SKM-1 treated with dmso at 0.1 percent for 144 hours (cell line): Measurements from ENCODE around the gene MYLK.

Experiments used
- DNase-seq: peaks from one replicate; lab custom pipeline; 2025; ENCODE audit not compliant: unreplicated experiment; lab: John Stamatoyannopoulos, UW

Gene MYLK

DNA sequence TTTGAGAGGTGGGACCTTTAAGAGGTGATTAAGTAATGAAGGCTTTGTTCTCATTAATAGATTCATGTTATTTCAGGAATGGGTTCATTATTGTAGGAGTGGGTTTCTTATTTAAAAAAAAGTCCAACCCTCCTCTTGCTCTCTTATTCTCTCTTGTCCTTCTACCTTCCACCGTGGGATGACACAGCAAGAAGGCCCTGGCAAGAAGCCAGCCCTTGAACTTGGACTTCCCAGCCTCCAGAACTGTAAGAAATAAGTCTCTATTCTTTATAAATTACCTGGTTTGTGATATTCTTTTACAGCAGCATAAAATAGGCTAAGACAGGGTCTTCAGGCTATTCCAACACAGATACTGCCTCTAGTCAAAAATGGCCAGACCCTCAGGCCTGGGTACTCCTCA, 62.2 kb downstream of the MYLK start:
- DNase-seq, result no peak

DNA sequence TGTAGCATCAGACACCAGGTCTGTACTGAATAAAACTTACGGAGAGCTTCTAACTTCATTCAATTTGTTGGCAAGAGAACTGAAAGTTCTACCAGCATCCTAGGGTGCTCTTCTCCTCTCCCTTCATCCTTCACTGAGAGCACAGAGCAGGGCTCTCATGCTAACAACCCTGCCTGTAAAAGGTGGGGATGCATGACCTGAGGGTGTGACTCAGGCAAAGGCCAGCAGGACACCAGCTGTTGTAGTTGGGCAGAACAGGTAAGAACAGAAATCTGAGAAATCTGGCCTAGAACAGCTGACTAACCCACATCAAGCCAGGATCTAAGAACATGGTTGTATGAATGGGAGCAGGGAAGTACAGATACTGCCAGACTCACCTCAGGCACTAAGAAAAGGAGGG, 64.2 kb downstream of the MYLK start:
- no peak for DNase-seq

DNA sequence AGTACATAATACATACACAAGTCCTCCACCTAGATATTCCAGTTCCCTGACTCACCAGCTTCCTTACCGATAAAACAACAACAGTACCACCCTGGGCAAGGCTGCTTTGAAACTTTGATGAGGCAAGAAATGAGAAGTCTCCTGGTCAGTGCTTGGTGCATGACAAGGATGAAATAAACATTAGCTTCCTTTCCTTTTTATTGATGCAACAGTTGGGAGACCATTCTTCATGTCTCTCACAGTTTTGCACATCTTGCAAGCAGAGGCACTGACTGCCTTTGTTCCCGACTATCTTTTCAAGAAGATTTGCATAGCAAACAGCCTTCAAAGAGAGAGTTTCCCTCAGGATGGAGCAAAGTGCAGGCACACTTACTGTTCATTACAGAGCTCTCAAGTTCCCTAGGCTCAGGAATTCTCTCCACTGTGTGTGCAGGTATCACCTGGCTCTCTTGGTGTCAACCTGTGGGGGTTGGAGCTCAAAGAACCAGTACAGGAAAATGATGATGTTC, 65.2 kb downstream of the MYLK start:
- no peak for DNase-seq

DNA sequence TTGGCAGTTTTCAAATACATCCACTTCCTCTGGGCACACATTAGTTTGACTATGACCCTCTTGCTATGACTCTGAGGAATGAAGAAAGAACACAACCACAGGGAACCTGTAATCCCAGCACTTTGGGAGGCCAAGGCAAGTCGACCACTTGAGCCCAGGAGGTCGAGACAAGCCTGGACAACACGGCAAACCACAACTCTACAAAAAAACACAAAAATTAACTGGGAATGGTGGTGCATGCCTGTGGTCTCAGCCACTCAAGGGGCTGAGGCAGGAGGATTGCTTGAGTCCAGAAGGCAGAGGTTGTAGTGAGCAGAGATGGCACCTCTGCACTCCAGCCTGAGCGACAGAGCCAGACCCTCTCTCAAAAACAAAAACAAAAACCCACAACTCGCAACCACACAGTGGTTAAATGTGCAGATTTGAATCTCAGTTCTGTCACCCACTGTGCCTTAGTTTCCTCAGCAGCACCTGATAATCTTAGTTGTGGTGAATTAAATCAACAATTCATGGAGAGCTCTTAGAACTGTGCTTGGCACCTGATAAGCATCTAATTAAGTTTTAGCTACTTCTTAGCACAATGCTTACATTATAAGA, 65.7 kb downstream of the MYLK start:
- no peak for DNase-seq

DNA sequence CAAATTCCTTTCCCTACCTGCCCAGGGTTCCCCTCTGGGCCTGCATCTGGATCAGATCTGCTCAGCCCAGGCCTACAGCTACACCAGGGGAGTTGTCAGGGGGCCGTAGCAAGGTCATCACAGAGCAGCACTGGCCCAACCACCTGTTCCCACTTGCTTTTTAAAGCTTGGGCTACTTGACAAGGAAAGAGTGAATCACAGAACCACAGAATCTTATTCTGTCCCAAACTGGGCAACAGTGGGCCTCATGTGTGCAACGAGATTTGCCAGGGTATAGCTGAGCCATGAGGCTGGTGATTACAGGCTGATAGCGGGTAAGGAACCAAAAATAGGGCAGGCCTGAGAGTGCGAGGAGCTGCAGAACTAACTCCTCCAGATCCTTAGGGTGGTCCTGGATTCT, 66.7 kb downstream of the MYLK start:
- DNase-seq, result no peak

DNA sequence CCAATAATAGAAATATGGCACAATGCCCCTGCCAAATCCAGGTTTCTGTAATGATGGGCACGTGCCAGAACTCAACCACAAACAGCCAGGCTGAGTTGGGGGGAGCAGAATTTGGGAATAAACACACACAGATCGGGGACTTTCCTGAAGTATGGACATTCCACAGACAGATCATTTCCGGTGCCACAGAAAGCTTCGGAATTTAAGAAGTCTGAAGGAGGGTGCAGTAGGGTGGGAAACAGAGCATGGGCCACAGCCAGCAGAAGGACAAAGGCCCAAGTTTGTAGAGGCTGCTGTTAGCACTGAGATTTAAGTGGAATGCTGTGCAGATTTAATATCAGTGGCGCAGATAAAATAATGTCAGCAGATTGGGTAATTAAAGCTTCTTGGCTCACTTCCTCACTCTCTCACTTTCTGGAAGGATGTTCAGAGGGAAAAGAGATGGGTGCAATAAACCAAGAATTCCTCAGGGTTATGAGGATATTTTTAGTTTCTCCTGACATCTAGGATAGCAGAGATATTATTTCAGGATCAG, 67.4 kb downstream of the MYLK start:
- no peak for DNase-seq

DNA sequence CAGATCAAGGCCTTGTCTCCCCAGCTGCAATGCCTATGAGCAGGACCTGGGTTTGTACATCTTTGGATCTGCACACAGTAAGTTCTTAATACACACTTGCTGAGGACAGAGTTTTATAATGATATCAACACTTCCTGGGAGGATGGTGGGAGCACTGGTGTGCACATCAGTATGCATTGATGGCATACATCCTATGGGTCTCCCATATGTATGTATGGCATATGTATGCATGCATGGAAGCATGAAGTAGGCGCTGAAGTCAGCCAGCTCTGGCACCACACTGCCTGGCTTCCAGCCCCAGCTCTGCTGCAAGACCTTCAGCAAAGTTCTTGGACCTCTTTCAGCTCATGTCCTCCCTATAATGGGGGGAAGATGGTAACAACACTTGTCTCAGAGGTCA, 68.2 kb downstream of the MYLK start:
- DNase-seq, result no peak

DNA sequence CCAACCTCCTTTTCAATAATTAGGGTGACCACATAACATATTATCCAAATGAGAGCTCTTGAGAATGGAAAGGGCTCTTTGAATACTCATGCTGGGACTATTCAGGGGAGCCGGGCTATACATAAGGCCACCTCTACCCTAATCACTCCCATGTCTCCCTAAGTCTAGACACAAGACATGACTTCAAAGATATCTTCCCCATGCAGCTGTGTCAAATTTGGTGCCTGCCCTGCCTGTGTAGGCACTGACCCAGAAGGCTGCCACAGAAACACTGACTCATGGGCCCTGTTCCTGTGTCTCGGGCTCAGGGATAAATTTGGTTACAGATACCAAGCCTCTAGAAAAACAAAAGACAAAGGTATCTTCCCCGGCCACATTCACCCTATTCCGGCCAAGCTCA, 70.3 kb downstream of the MYLK start:
- no peak for DNase-seq

DNA sequence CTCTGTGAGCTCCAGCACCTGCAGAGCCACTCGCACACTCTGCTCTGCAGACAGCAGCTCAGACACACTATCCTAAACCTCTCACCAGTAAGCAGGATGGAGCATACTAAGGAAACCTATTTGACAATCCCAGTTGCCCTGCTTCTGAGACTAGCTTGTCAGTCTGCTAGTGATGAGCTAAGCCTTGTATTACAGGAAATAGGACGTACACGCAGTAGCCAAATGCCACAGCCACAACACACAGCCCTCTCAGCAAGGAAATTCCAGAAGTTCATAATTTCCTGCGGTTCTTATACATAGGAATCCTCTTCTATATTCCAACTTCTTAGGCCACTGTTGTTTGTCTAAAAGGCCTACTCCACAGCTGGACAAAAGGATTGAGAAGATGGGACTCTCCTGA, 74.5 kb downstream of the MYLK start:
- DNase-seq, result no peak

DNA sequence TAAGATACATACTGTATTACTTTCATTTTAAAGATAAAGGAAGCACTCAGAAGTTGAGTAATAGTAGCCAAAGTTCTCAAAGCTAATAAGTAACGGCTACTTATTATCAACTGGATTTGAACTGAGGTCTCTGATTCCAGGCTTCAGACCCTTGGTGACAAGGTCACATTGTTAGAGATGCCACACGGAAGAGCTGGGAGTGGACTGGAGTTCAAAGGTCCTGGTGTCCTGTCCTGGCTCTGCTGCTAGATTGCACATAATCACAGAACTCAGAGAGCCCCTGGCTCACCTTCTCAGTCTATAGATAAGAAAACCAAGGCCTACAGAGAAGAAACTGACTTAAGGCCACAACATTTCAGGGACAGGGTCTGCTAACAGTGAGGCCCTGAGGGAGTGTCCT, 75.3 kb downstream of the MYLK start:
- no peak for DNase-seq

DNA sequence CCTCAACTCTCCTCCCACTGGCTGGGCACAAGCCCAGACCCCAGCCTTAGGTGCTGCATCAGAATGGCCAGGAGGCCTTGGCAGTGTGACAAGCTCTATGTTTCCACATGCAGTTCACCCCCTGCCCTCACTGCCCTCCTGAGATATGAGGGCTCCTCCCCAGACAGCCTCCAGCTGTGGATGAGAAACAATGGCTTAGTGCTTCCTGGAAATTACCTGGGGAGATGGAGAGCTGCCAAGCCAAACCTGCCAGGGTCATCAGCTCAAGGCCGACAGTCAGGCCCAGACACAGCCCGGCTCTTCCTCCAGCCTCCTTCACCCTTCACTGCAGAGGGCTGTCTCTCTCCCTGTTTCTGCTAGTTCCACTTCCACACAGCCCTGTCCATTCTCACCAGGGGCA, 76.3 kb downstream of the MYLK start:
- no peak for DNase-seq

DNA sequence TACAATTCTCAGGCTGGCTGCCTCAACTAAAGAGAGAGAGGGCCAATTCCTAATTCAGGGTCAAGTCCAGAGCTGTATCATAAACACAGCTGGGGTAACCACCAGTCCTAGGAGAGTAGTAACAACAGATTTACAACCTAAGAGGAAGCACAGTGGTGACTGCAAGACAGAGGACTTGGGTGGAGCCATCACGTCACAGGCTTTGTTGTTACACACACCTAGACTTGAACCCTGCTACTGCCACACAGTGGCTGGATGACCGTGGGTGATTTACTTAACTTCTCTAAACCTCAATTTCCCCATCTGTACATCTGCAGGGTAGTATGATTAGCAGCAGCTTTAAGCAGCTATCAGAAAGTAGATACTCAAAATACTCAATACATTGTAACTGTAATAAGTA, 78.6 kb downstream of the MYLK start:
- DNase-seq, result peak; percentile 47

DNA sequence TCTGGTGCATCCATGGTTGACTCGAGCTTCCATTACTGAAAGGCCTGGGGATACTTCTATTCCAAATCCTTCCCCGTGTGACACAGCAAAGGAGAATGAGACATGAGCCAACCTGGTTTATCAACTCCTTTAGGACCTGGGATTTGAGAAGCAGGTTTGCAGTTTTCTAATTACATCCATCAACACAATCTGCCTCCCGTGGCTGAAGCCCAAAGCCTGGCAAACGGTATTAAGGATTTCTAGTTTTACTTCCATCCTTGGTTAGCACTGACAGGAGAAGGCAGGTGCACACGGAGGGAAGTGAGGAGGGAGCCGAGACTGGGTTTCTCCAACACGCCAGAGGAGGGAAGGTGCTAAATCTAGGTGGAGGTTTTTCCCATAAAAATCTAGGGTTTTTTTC, 79.0 kb downstream of the MYLK start:
- DNase-seq, result no peak

DNA sequence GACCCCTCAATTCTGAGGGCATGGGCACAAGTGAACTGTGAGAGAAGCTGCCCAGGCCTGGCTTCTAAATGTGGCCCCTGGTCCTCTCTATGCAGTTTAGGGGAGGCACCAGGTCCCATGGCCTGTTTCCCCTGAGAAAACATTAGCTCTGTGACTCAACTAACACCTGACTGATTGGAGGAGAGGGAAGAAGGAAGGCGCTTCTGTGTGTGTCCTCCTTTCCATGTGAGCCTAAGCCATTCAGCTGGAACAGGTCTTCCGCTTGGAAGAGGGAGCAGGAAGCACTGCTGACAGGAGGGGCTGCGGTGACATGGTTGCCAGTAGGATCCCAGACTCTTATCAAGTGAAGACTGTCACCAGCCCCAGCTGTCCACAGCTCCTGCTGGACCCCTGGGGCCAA, 79.5 kb downstream of the MYLK start:
- DNase-seq, result no peak

DNA sequence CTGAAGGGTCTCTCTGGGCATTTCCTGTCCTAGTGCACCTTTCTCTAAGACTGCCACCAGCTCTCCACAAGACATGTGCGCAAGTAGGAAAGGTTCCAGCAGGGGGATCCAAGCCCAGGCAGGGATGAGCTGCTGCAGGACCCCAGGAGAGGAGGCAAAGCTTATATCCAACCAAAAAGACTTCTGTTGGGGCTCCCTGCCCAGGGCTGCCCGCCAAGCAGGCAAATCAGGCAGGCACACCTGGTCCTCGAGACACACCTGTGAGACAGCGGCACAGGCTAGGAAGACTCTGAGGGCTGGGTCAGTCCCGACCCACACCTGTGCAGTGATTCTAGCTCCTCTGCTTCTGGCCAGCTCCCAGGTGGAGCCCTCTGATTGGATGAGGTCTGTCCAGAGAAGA, 80.6 kb downstream of the MYLK start:
- no peak for DNase-seq

DNA sequence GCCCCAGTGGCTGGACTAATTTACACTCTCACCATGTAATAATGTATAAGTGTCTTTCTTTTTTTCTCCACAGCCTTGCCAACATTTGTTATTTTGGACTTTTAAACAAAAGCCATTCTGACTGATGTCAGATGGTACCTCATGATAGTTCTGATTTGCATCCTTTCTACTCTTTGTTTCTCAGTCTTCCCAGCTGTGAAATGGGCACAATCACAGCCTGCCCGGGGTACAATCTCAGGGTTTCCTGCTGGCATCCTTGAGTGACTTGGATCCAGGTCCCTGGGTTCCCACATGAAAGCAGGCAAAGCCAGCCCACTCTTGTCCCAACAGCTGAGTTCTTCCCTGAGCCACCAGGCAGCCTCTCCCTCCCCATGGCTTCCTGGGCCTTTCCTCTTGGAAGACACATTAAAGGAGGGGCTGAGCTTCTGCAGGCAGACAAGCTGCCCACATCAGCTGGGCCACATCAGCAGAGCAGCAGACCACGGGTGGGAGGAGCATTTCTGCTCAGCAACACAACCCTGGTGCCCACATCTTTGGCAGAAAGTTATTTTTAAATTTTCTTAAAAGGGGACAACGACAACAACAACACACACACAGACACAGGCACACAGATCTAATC, 82.0 kb downstream of the MYLK start:
- DNase-seq, result no peak

DNA sequence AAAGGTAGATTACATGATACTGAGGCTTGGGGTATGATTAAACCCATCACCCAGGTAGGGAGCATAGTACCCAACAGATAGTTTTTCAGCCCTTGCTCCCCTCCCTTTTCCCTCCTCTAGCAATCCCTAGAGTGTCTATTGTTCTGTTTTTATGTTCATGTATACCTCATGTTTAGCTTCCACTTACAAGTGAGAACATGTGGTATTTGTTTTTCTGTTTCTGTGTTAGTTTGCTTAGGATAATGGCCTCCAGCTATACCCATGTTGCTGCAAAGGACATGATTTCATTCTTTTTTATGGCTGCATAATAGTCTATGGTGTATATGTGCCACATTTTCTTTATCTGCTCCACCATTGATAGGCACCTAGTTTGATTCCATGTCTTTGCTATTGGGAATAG, 82.7 kb downstream of the MYLK start:
- no peak for DNase-seq

DNA sequence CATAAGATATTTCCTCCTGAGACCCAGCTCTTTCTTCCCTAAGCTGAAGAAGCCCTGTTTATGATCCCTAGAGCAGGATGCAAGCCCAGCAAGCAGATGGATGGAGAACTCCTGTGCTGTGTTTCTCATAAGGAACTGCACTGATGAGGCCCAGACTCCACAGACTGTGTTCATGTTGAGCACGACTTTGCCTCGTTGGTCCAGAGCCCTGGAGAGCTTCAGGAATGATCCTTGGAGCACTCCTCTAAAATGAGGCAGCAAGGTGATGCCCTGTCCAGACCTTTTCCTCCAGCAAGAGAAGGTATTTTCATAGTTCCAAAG, 83.8 kb downstream of the MYLK start:
- DNase-seq, result no peak

DNA sequence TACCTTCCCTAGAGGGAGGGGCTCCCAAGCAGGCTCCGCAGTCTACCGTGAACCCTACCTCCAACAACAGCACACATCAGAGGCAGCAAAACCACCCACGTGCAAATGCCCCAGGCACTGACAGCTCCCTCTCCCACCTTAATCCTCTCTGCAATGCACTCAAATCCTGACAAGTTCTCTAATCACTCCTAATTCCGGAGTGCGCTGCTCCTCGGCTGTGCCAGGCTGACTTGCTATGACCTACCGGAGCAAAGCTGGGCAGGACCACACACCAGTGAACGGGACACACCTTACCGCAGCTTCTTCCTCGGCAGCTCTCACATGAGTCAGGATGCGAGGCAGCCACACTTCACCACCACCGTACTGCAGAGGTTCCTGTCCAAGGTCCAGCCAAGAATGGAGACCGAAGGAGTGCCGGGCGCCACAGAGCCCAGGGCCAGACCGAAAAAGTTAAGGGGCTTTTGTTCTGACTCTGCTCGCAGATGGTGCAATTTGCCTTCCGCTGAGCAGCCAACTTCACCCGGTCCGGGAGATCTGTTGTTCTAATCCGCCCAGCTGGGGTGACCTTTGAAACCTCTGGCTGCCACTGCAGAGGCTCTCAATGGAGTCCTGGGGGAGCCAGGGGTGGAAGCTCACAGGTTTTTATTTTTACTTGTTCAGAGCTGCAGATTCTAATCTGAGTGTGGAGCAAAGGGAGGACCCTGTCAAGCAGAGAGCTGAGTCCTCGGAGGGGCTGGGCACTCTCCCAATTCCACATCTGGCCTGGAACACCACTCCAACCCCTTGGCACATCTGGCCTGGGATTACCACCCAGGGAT, 84.4 kb downstream of the MYLK start:
- DNase-seq, result no peak

DNA sequence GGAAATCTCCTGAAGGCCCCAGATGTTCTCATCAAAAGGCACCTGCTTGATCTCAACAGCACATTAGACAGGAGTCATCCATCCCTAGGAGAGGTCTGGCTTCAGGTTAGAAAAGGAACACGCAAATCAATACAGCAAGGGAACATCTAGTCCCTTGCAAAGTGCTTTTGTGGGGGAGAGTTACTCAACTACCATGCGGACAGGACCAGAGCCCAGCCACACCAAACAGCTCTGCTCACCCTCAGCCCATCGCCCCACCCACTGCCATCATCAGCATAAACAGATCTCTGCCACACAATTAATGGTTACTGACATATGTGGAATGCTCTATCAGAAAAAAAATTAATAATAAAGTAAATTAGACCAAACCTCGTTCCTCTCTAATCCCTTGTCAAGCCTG, 85.6 kb downstream of the MYLK start:
- no peak for DNase-seq

DNA sequence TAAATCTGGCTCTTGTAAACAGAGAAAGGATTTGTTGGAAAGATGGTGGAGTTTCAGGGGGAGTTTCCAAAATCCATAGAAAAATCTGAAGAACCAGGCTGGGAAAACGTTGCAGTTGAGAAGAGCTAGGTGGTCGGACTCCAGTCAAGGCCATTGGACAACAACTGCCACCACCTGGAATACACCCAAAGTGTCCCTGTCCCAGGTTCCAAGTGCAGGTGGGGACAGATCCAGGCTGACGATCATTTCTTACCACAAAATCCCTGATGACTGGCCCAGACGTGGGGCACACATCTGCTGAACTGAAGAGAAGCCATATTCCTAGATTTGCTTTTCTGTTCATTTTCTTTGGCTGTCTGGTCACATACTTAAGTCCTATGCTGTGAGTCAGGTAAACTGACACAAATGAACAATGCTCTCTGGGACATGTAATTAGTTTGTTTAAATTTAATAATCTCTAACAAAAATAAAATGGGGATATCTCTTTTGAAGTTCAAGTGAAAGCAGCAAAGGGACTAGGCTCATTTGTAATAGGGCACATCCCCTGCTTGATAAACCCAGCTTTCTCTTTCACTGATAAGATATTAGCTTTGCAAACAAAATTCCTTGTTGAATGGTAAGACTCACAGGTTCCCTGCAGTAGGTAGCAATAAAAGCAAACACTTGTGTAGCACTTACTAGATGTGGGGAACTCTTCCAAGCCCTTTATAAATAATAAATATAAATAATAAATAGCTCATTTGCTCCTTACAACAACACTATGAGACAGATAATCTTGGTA, 88.5 kb downstream of the MYLK start:
- no peak for DNase-seq

DNA sequence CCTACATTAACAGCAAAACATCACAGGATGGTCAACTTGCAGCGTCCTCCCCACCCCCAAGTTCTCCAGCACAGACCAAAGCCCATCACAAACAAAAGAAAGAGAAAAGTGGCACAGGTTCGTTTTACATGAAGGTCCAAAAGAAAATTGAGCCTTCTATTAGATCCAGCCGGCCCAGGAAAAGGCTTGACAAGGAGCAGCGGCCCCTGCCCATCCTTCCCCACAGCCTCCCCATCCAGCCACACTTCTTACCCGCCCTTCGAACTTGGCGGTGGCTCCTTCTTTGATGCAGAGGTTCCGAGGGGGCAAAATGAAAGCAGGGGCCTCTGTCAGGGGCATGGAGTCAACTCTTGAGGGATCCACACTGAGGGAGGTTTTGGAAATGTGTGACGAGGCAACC, 90.7 kb downstream of the MYLK start:
- no peak for DNase-seq
